Measurements from ENCODE around the gene TPD52L2. TPM values are rescaled to one million over a fixed set of nuclear protein-coding genes. Genes with fewer than 3 reads are reported as not detected.
"Not testable (repeated sequence)": the region's sequence is repeated elsewhere in the genome, so short reads cannot be mapped to it uniquely, and the experiment has no call there.

Gene TPD52L2
- total RNA-seq, 1 donor from 2014 or later = 141 TPM

DNA sequence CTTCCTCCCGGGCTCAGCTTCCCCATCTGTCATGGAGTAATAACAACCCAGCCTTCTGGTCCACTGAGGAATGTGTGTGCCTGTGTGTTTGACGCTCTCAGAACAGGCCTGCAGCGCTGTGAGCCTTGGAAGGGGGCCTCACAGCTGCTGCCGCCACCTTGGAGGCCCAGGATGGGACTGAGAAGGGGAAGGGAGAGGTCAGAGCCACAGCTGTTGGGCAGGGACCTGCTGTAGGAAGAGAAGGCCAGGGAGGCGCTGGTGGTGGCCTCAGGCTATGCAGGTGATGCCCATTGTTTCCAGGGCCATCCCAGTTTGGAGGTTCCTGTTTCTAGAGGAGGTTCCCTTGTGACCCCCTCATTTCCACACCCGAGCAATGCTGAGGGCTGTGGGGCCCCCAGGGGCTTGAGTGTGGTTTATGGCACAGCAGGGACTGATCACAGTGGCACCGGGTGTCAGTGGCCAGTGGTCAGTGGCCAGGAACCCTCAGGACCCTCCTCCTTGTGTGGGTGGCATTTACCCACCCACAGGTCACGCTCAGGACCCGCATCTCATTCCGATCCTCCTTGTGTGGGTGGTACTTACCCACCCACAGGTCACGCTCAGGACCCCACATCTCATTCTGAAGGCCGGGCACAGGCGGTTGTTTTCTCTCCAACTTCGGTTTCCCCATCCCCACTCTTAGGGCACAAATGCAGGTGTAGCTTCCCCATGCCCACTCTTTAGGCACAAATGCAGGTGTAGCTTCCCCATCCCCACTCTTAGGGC lies 14.0 kb downstream of the TPD52L2 start:
- Mint-ChIP-seq H3K27me3 (ENCODE audit: low read depth) (no peaks in the 10 kb centered on the region), H3K9me3 (ENCODE audit: low read depth) (no peaks in the 10 kb centered on the region), H3K27ac (ENCODE audit: unreplicated experiment) (no peak overlapping the region), H3K4me1 (ENCODE audit: low read depth) (no peaks in the 10 kb centered on the region), H3K4me3 (ENCODE audit: unreplicated experiment) (no peak overlapping the region), H3K36me3 (ENCODE audit: low read depth) (peaks cover 26% of the 10 kb centered on the region)
- DNase-seq (ENCODE audit: low spot score) = no peak
- TF ChIP-seq, protein P1, sequence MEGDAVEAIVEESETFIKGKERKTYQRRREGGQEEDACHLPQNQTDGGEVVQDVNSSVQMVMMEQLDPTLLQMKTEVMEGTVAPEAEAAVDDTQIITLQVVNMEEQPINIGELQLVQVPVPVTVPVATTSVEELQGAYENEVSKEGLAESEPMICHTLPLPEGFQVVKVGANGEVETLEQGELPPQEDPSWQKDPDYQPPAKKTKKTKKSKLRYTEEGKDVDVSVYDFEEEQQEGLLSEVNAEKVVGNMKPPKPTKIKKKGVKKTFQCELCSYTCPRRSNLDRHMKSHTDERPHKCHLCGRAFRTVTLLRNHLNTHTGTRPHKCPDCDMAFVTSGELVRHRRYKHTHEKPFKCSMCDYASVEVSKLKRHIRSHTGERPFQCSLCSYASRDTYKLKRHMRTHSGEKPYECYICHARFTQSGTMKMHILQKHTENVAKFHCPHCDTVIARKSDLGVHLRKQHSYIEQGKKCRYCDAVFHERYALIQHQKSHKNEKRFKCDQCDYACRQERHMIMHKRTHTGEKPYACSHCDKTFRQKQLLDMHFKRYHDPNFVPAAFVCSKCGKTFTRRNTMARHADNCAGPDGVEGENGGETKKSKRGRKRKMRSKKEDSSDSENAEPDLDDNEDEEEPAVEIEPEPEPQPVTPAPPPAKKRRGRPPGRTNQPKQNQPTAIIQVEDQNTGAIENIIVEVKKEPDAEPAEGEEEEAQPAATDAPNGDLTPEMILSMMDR (IDR thresholded peaks at IDR 0.05) = no peak

DNA sequence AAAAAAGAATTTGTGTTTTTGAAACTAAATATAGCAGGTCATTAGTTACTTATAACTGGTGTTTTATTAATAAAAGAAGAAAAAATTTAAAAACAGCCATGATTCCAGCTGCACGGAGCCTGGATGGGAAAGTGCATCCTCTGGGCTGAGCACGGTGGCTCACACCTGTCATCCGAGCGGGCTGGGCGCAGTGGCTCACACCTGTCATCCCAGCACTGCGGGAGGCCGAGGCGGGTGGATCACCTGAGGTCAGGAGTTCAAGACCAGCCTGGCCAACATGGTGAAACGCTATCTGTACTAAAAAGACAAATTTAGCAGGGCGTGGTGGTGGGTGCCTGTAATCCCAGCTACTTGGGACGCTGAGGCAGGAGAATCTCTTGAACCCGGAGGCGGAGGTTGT lies 15.8 kb downstream of the TPD52L2 start:
- DNase-seq (ENCODE audit: low spot score); H3K4me1 Mint-ChIP-seq (ENCODE audit: low read depth); H3K4me3 Mint-ChIP-seq (ENCODE audit: unreplicated experiment); H3K27me3 Mint-ChIP-seq (ENCODE audit: low read depth); H3K27ac Mint-ChIP-seq (ENCODE audit: unreplicated experiment); H3K9me3 Mint-ChIP-seq (ENCODE audit: low read depth): not testable (repeated sequence)
- H3K36me3 Mint-ChIP-seq (ENCODE audit: low read depth) = peaks cover 19% of the 10 kb centered on the region

DNA sequence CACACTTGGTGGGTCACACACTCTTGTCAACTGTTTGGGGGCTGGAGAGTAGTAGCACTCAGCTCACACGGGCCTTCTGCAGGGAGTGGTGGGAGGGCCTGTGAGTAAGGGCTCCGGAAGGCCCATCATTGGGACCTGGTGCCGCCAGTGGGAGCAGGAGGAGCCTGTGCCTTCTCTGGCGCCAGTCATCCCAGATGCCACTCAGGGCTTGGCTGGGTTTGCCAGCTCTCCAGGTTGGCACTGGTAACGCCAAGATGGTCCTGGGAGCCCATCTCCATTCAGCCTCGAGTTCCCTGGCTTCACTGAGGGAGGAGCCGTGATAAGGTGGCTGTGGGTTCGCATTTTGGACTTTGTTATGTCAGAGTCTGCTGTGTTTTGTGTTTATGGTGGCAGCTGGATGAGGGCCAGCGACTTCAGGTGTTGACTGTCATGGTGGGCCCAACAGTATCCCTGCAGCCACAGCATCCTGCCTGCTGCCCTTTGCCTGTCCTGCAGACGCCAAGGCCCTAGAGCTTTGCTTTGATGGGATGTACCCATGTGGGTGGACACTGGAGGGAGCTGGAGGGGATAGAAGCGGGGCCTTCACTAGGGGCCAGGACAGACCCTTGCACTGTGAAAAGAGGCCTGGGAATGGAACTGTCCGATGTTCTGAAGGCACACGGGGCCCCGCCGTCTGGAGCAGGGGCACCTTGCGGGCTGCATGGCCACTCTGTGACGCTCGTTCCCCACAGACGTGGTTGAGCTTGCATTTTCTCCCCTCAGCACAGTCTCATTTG lies 16.6 kb downstream of the TPD52L2 start:
- H3K36me3 Mint-ChIP-seq (ENCODE audit: low read depth) = peaks cover 15% of the 10 kb centered on the region

DNA sequence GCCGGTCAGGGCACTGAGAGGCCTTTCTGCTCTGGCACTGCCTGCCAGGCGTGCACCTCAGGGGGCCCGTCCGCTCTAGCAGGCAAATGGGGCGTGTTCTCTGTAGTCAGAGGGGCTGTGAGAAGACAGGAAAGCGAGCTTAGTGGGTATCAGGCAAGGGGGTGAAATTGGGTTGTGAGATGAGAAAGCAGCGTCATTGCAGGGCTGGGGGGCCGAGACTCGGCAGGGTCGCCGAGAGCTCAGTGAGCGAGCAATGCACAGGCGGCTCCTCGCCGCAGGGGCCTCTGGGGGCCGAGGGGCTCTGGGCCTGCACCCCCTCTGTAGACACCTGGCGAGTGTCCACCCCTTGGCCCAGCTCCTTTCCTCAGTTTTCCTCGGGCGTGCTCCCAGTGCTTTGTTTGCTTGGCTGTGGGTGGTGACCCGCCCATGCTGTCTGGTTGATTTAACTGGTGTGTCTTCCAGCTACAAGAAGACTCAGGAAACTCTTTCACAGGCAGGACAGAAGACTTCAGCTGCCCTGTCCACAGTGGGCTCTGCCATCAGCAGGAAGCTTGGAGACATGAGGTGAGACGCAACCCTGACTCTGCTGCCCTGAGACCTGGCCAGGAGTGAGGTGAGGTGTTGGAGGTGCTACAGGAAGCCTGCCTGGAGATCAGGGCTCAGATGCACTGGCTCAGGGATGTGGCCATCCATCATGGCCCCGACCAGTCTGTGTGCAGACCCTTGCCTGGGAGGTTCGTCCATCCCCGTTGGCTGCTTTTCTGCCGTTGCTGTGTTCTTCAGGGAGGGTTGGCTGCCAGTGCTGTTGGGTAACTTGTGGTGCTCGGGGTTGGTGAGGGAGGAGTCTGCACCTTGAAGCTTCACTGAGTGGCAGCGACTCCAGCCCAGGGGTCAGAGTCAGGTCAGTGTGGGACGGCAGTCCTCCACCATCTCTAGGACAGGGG lies 17.5 kb downstream of the TPD52L2 start:
- Mint-ChIP-seq H3K27me3 (ENCODE audit: low read depth) (no peaks in the 10 kb centered on the region), H3K4me3 (ENCODE audit: unreplicated experiment) (no peak overlapping the region), H3K4me1 (ENCODE audit: low read depth) (no peaks in the 10 kb centered on the region), H3K9me3 (ENCODE audit: low read depth) (no peaks in the 10 kb centered on the region), H3K27ac (ENCODE audit: unreplicated experiment) (peak overlapping the region; percentile 27), H3K36me3 (ENCODE audit: low read depth) (peaks cover 17% of the 10 kb centered on the region)
- no peak for DNase-seq (ENCODE audit: low spot score)
- TF ChIP-seq, protein P1 (IDR thresholded peaks at IDR 0.05) = no peak

More for the DNA sequence above, 16.6 kb downstream of the TPD52L2 start:
- no peak overlapping the region for H3K27ac Mint-ChIP-seq (ENCODE audit: unreplicated experiment)
- no peaks in the 10 kb centered on the region for H3K9me3 Mint-ChIP-seq (ENCODE audit: low read depth)
- no peak overlapping the region for H3K4me3 Mint-ChIP-seq (ENCODE audit: unreplicated experiment)
- TF ChIP-seq, protein P1 (IDR thresholded peaks at IDR 0.05) = no peak
- H3K4me1 Mint-ChIP-seq (ENCODE audit: low read depth) = no peaks in the 10 kb centered on the region
- H3K27me3 Mint-ChIP-seq (ENCODE audit: low read depth) = no peaks in the 10 kb centered on the region
- DNase-seq (ENCODE audit: low spot score) = no peak

DNA sequence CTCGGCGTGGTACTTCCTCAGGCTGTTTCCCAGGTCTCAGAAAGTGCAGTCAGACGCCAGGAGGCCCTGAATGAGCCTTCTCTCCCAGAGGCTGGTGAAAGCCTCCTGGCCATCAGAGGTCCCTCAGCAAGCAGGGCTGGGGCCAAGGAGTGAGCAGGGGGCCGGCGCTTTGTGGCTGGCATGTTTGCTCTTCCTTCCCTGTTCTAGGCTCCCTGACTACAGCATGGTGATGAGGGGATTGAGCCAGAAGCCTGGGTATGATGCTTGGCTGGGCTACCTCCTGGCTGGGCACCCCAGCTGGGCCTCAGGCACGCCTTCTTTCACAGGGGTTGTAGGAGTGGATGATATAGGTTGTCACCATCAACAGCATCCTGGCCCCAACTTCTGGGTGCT lies 18.1 kb downstream of the TPD52L2 start:
- no peak for DNase-seq (ENCODE audit: low spot score)
- TF ChIP-seq, protein P1 (IDR thresholded peaks at IDR 0.05) = no peak
- no peaks in the 10 kb centered on the region for H3K27me3 Mint-ChIP-seq (ENCODE audit: low read depth)
- H3K36me3 Mint-ChIP-seq (ENCODE audit: low read depth) = peaks cover 17% of the 10 kb centered on the region
- no peaks in the 10 kb centered on the region for H3K9me3 Mint-ChIP-seq (ENCODE audit: low read depth)
- H3K4me3 Mint-ChIP-seq (ENCODE audit: unreplicated experiment) = no peak overlapping the region
- no peaks in the 10 kb centered on the region for H3K4me1 Mint-ChIP-seq (ENCODE audit: low read depth)
- H3K27ac Mint-ChIP-seq (ENCODE audit: unreplicated experiment) = no peak overlapping the region
